OCI-LY3 (cell line): ENCODE data around the gene LUZP1.

Experiments
- H2AFZ ChIP-seq: fragments of 200-600, 300-600 bp; shearing (Covaris generic); 2 replicates; pipeline ENCODE4 v1.6.0; 2014; ENCODE audit warnings: antibody characterized with exemption, low read depth, low read length
- H3K27ac ChIP-seq: fragments of 200-600, 300-600 bp; sonication (generic); 2 replicates; pipeline ENCODE4 v1.5.1; 2014; ENCODE audit warnings: mild to moderate bottlenecking, low read length, moderate library complexity, mixed read lengths
- H3K27me3 ChIP-seq: fragments of 200-600, 300-600 bp; sonication (generic); 2 replicates; pipeline ENCODE4 v1.6.1; 2014; ENCODE audit warnings: low read depth, low read length, mixed read lengths
- H3K36me3 ChIP-seq: fragments of 200-600, 300-600 bp; sonication (generic); replicated peaks from 2 replicates; pipeline ENCODE3; 2014; ENCODE audit warnings: low read depth, low read length, mixed read lengths
- H3K4me1 ChIP-seq: fragments of 300-600, 200-600 bp; sonication (generic); 2 replicates; pipeline ENCODE4 v1.6.1; 2014; ENCODE audit warnings: low read length, mixed read lengths
- H3K4me2 ChIP-seq: fragments of 200-600, 300-600 bp; sonication (generic); 2 replicates; pipeline ENCODE4 v1.6.1; 2014; ENCODE audit warnings: low read length, mixed read lengths
- H3K4me3 ChIP-seq: fragments of 300-600, 200-600 bp; sonication (generic); 2 replicates; pipeline ENCODE4 v1.5.1; 2014; ENCODE audit warnings: antibody characterized with exemption, mild to moderate bottlenecking, low read length, moderate library complexity
- H3K79me2 ChIP-seq: fragments of 300-600, 200-600 bp; shearing (Covaris generic); 2 replicates; pipeline ENCODE4 v1.6.1; 2014; ENCODE audit warnings: mild to moderate bottlenecking, low read length, mixed read lengths
- H3K9ac ChIP-seq: fragments of 300-600, 200-600 bp; shearing (Covaris generic); 2 replicates; pipeline ENCODE4 v1.6.0; 2014; ENCODE audit warnings: mild to moderate bottlenecking, low read length, moderate library complexity
- H3K9me3 ChIP-seq: fragments of 200-600, 300-600 bp; shearing (Covaris generic); 2 replicates; pipeline ENCODE4 v1.6.1; 2014; ENCODE audit warnings: low read length, mixed read lengths; ENCODE audit not compliant: insufficient read depth
- H4K20me1 ChIP-seq: fragments of 200-600, 300-600 bp; sonication (generic); 2 replicates; pipeline ENCODE4 v1.6.1; 2016; ENCODE audit warnings: low read length, mixed read lengths; ENCODE audit not compliant: insufficient read depth
- EZH2phosphoT487 ChIP-seq: fragments of 200-600 bp; shearing (Covaris generic); IDR thresholded peaks from 2 replicates; pipeline ENCODE4 v1.6.1; 2018; ENCODE audit warnings: antibody characterized with exemption, mixed run types, low read depth
- TF ChIP-seq, protein P1 (sequence below): fragments of 200-600, 300-600 bp; sonication (generic); IDR thresholded peaks from 2 replicates; pipeline ENCODE4 v1.5.1; 2014; ENCODE audit warnings: antibody characterized with exemption, low read length, low read depth

Gene LUZP1

DNA sequence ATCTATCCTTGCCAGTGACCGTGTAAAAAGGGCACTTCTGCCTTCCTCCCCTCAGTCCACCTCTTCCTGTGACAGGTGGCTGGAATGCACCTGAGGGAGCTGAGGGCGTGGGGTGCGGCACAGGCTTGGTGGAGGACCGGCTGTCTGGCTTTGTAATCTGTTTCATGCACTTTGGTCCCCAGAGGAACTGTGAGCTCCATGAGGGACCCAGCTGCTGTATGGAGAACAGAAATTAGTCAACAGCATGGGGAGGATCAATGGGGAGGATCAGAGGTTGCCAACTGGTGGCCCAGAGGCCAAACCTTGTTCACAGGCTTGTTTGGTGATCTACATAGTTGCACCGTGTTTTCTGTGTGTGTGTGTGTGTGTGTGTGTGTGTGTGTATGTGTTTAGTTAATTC lies 19.0 kb upstream of the LUZP1 start:
- no peak overlapping the region for H3K9ac ChIP-seq

DNA sequence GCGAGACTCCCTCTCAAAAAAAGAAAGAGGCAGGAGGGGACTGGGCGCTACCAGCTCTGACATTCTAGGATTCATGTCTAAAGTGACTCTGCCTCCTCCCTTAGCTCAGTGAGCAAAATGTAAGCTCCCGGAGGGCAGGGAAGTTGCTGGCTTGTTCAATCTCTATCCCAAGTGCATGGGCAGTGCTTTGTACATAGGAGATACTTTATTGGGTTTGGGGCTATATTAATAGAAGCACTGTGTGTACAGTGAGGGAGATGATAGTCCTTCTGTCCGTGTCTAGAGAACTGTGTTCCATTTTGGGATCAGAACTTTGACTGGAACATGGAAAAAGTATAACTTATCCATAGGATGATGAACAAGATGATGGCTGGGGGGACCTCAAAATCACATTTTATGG lies 16.7 kb upstream of the LUZP1 start:
- Histone ChIP-seq H3K4me3 (no peak overlapping the region), H3K27ac (no peak overlapping the region)

More for the DNA sequence above, 19.0 kb upstream of the LUZP1 start:
- TF ChIP-seq EZH2phosphoT487 = no peak
- TF ChIP-seq, protein P1, sequence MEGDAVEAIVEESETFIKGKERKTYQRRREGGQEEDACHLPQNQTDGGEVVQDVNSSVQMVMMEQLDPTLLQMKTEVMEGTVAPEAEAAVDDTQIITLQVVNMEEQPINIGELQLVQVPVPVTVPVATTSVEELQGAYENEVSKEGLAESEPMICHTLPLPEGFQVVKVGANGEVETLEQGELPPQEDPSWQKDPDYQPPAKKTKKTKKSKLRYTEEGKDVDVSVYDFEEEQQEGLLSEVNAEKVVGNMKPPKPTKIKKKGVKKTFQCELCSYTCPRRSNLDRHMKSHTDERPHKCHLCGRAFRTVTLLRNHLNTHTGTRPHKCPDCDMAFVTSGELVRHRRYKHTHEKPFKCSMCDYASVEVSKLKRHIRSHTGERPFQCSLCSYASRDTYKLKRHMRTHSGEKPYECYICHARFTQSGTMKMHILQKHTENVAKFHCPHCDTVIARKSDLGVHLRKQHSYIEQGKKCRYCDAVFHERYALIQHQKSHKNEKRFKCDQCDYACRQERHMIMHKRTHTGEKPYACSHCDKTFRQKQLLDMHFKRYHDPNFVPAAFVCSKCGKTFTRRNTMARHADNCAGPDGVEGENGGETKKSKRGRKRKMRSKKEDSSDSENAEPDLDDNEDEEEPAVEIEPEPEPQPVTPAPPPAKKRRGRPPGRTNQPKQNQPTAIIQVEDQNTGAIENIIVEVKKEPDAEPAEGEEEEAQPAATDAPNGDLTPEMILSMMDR = no peak
- H3K36me3 ChIP-seq = no peaks in the 10 kb centered on the region
- H4K20me1 ChIP-seq = no peaks in the 10 kb centered on the region
- no peaks in the 10 kb centered on the region for H3K79me2 ChIP-seq
- no peaks in the 10 kb centered on the region for H3K9me3 ChIP-seq
- H3K27ac ChIP-seq = no peak overlapping the region
- H3K27me3 ChIP-seq = peaks cover 4% of the 10 kb centered on the region; the same call in 1 of the 2 replicates
- H3K4me1 ChIP-seq = peaks cover 5% of the 10 kb centered on the region; the same call in 1 of the 2 replicates
- no peak overlapping the region for H3K4me2 ChIP-seq
- no peak overlapping the region for H2AFZ ChIP-seq
- no peak overlapping the region for H3K4me3 ChIP-seq

DNA sequence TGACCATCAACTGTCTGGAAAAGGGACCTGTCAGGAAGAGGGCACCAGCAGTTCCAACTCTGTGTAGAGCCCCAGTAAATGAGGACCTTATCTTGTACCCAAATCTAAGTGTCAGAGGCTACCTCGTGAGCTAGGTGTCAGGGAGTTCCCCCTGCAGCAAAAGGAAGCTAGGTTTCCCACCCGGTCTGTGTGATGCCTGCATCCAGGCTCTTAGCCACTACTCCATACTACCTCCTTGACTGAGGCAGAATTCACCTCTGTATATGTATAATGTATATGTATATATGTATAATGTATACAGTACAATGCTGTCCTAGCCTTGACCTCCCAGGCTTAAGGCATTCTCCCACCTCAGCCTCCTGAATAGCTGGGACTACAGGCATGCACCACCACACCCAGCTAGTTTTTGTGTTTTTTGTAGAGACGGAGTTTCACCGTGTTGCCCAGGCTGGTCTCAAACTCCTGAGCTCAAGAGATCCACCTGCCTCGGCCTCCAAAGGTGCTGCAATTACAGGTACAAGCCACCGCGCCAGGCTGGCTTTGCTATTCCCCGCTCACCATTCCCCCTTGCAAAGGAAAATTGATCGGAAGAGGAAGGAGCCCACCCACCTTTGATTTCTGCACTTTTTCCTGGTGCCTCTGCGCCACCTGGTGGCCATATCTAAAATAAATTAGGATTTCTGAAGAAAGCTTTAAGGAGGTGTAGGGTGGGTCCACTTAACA lies 15.7 kb upstream of the LUZP1 start:
- peak overlapping the region; percentile 77 for H3K4me2 ChIP-seq
- H3K9ac ChIP-seq = peak overlapping the region; percentile 39
- TF ChIP-seq, protein P1 = peak; percentile 77
- TF ChIP-seq EZH2phosphoT487 = no peak
- no peaks in the 10 kb centered on the region for H3K9me3 ChIP-seq
- no peaks in the 10 kb centered on the region for H4K20me1 ChIP-seq
- no peaks in the 10 kb centered on the region for H3K79me2 ChIP-seq
- H3K36me3 ChIP-seq = no peaks in the 10 kb centered on the region
- no peak overlapping the region for H3K27ac ChIP-seq
- peaks cover 4% of the 10 kb centered on the region; the same call in 1 of the 2 replicates for H3K27me3 ChIP-seq
- peak overlapping the region; percentile 83 for H2AFZ ChIP-seq
- peak overlapping the region; percentile 74 for H3K4me3 ChIP-seq
- peaks cover 5% of the 10 kb centered on the region; the same call in 1 of the 2 replicates for H3K4me1 ChIP-seq

More for the DNA sequence above, 16.7 kb upstream of the LUZP1 start:
- Histone ChIP-seq H4K20me1 (no peaks in the 10 kb centered on the region), H3K9ac (no peak overlapping the region), H3K4me2 (no peak overlapping the region), H3K4me1 (peaks cover 5% of the 10 kb centered on the region; the same call in 1 of the 2 replicates), H3K36me3 (no peaks in the 10 kb centered on the region), H3K79me2 (no peaks in the 10 kb centered on the region), H3K9me3 (no peaks in the 10 kb centered on the region), H2AFZ (no peak overlapping the region), H3K27me3 (peaks cover 4% of the 10 kb centered on the region; the same call in 1 of the 2 replicates)
- TF ChIP-seq, protein P1 = no peak
- TF ChIP-seq EZH2phosphoT487 = no peak

- TF ChIP-seq, protein P1 = no peak
- TF ChIP-seq EZH2phosphoT487 = no peak
These were observed 11.2 kb upstream of the LUZP1 start for GRCh38 chr1:23179862-23180261.

More at GRCh38 chr1:23179862-23180261, 11.2 kb upstream of the LUZP1 start:
- Histone ChIP-seq H3K4me1 (peaks cover 15% of the 10 kb centered on the region), H3K9ac (no peak overlapping the region), H2AFZ (no peak overlapping the region), H4K20me1 (no peaks in the 10 kb centered on the region), H3K9me3 (no peaks in the 10 kb centered on the region), H3K27ac (no peak overlapping the region), H3K27me3 (peaks cover 8% of the 10 kb centered on the region), H3K36me3 (no peaks in the 10 kb centered on the region), H3K4me3 (no peak overlapping the region), H3K4me2 (no peak overlapping the region), H3K79me2 (no peaks in the 10 kb centered on the region)
